Activated CD8-positive, alpha-beta T cell treated with anti-CD3 and anti-CD28 coated beads for 36 hours (primary cell): ENCODE measurements around the gene AVL9. TPM values are rescaled to one million over a fixed set of nuclear protein-coding genes. Genes with fewer than 3 reads are reported as not detected.

Experiments
- ATAC-seq: fragments of 200-7000 bp; cut with Tn5 transposase; one replicate; pipeline ENCODE4 v1.10.0; 2021; ENCODE audit warnings: mild to moderate bottlenecking, moderate library complexity
- CTCF ChIA-PET: fragments of 350-600 bp; sonication (Branson Sonifier 250); formaldehyde crosslinking; loops from one replicate; lab custom pipeline; 2021; ENCODE audit warnings: antibody characterized with exemption; lab: Charles Lee
- POLR2A ChIA-PET: fragments of 350-600 bp; sonication (Branson Sonifier 250); formaldehyde crosslinking; loops from one replicate; lab custom pipeline; 2021; ENCODE audit warnings: antibody characterized with exemption; lab: Charles Lee
- DNase-seq: peaks from one replicate; pipeline ENCODE4 v3.0.0-alpha.2; 2020
- H3K27ac Mint-ChIP-seq: one replicate; pipeline ENCODE4 v1.8.0; 2021; ENCODE audit warnings: mild to moderate bottlenecking, mixed read lengths
- H3K27me3 Mint-ChIP-seq: one replicate; pipeline ENCODE4 v1.8.0; 2021; ENCODE audit warnings: mixed read lengths
- H3K36me3 Mint-ChIP-seq: one replicate; pipeline ENCODE4 v1.8.0; 2021; ENCODE audit warnings: low read depth, mixed read lengths
- H3K4me1 Mint-ChIP-seq: one replicate; pipeline ENCODE4 v1.8.0; 2021; ENCODE audit warnings: low read depth, mixed read lengths
- H3K4me3 Mint-ChIP-seq: one replicate; pipeline ENCODE4 v1.8.0; 2021; ENCODE audit warnings: mild to moderate bottlenecking, moderate library complexity, mixed read lengths
- H3K9me3 Mint-ChIP-seq: one replicate; pipeline ENCODE4 v1.8.0; 2021; ENCODE audit warnings: mixed read lengths
- intact Hi-C: fragments of 100-400 bp; cut with micrococcal nuclease; formaldehyde crosslinking; loops from one replicate; pipeline ENCODE4 v1.10.0; 2022
- total RNA-seq, 2 experiments: library from RNA; stranded (reverse); gene quantifications; one replicate each; pipeline ENCODE4 v1.2.3, GENCODE V29; 2021
- TF ChIP-seq, protein P1 (sequence below): fragments of 200-600 bp; IDR thresholded peaks from one replicate; pipeline ENCODE4 v1.8.0; 2022; ENCODE audit warnings: antibody characterized with exemption, mild to moderate bottlenecking

Gene AVL9
- total RNA-seq, 2 experiments from 2014 or later: 54.0 to 63.5 TPM

- no peaks in the 10 kb centered on the region for H3K27me3 Mint-ChIP-seq
- no peak overlapping the region for H3K4me3 Mint-ChIP-seq
- no peaks in the 10 kb centered on the region for H3K36me3 Mint-ChIP-seq
- DNase-seq (peak; percentile 55), ATAC-seq (peak; percentile 53)
- POLR2A ChIA-PET: no interaction called here
- intact Hi-C loops: loop anchor here (5.0 to 10.0 kb wide), 2 partner anchors 267 to 735 kb away; no protein-coding TSS in a partner anchor
- no peaks in the 10 kb centered on the region for H3K9me3 Mint-ChIP-seq
- CTCF ChIA-PET: interaction anchor here (0.7 to 3.5 kb wide), 7 partner anchors 10 to 736 kb away, joined by 3 to 31 read pairs (median 4); partner anchors contain the start of gene LSM5
- H3K4me1 Mint-ChIP-seq: peaks cover 7% of the 10 kb centered on the region
- peak overlapping the region; percentile 24 for H3K27ac Mint-ChIP-seq
- TF ChIP-seq, protein P1, sequence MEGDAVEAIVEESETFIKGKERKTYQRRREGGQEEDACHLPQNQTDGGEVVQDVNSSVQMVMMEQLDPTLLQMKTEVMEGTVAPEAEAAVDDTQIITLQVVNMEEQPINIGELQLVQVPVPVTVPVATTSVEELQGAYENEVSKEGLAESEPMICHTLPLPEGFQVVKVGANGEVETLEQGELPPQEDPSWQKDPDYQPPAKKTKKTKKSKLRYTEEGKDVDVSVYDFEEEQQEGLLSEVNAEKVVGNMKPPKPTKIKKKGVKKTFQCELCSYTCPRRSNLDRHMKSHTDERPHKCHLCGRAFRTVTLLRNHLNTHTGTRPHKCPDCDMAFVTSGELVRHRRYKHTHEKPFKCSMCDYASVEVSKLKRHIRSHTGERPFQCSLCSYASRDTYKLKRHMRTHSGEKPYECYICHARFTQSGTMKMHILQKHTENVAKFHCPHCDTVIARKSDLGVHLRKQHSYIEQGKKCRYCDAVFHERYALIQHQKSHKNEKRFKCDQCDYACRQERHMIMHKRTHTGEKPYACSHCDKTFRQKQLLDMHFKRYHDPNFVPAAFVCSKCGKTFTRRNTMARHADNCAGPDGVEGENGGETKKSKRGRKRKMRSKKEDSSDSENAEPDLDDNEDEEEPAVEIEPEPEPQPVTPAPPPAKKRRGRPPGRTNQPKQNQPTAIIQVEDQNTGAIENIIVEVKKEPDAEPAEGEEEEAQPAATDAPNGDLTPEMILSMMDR: peak; percentile 65
Observed at GRCh38 chr7:32479574-32480200, 15.6 kb upstream of the AVL9 start.

DNA sequence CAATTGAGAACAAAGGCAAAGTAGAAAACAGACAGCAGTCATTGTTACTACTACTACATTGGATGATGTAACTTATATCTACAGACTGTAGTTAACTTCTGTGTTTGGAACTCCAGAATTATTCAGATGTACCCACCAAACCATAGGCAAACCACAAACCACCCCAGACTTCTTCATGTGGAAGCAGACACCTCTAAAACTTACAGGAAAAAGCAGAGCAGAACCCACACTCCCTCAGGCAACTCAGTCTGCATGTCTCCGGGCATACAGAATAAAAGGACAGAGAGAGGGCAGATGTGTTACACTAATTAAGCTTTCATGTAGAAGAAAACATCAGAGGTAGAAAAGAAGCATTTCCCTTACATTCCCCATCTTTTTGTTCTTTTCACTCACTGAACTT lies 14.1 kb upstream of the AVL9 start:
- H3K27ac Mint-ChIP-seq: no peak overlapping the region

DNA sequence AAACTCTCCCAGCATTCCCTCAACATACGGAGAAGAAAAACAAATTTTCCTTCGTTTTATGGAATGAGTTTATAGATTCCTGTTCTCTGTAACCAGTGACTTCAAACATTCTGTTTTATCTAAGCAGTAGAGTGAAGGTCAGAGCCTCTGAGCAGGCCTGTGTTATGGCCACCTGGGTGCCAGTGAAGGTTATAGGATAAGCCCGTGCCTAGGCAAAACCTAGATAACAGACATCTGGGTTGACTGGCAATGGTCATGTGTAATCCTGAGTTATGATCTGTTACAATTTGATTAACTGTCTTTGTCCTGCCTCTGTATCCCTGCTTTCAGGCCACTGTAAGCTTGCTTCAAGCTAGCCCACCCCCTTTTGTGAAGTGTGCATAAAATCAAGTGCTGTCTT lies 13.4 kb upstream of the AVL9 start:
- CTCF ChIA-PET: interaction anchor here (3.5 kb wide), 1 partner anchor 272 kb away, joined by 31 read pairs; no protein-coding TSS in a partner anchor
- DNase-seq (no peak), ATAC-seq (no peak)
- POLR2A ChIA-PET: no interaction called here
- Mint-ChIP-seq H3K27ac (no peak overlapping the region), H3K9me3 (no peaks in the 10 kb centered on the region), H3K27me3 (no peaks in the 10 kb centered on the region), H3K4me3 (no peak overlapping the region), H3K36me3 (peaks cover 7% of the 10 kb centered on the region), H3K4me1 (peaks cover 7% of the 10 kb centered on the region)
- intact Hi-C loops: no loop called here
- TF ChIP-seq, protein P1: no peak

More for the DNA sequence above, 14.1 kb upstream of the AVL9 start:
- Mint-ChIP-seq H3K9me3 (no peaks in the 10 kb centered on the region), H3K4me1 (peaks cover 7% of the 10 kb centered on the region), H3K36me3 (peaks cover 1% of the 10 kb centered on the region), H3K27me3 (no peaks in the 10 kb centered on the region), H3K4me3 (no peak overlapping the region)
- CTCF ChIA-PET: interaction anchor here (3.5 kb wide), 1 partner anchor 272 kb away, joined by 31 read pairs; no protein-coding TSS in a partner anchor
- no peak for ATAC-seq
- POLR2A ChIA-PET: no interaction called here
- no peak for DNase-seq
- TF ChIP-seq, protein P1: no peak
- intact Hi-C loops: no loop called here

- intact Hi-C loops: loop anchor here (2.0 to 10.0 kb wide), 2 partner anchors 55 to 99 kb away; no protein-coding TSS in a partner anchor
- POLR2A ChIA-PET: interaction anchor here (0.8 to 2.3 kb wide), 4 partner anchors 9 to 99 kb away, joined by 3 to 7 read pairs (median 4); no protein-coding TSS in a partner anchor
- Mint-ChIP-seq H3K4me1 (peaks cover 30% of the 10 kb centered on the region), H3K9me3 (no peaks in the 10 kb centered on the region), H3K36me3 (peaks cover 23% of the 10 kb centered on the region), H3K4me3 (peak overlapping the region; percentile 85), H3K27me3 (no peaks in the 10 kb centered on the region), H3K27ac (peak overlapping the region; percentile 96)
- ATAC-seq (peak; percentile 28), DNase-seq (no peak)
- TF ChIP-seq, protein P1: no peak
- CTCF ChIA-PET: interaction anchor here (0.6 to 2.4 kb wide), 6 partner anchors 10 to 279 kb away, joined by 3 to 14 read pairs (median 3); no protein-coding TSS in a partner anchor
Observed at GRCh38 chr7:32489788-32490126, 5.5 kb upstream of the AVL9 start.
